Heart right ventricle (tissue), 16 donors: ENCODE data around the gene KRT37. TPM values are rescaled to one million over a fixed set of nuclear protein-coding genes. Genes with fewer than 3 reads are reported as not detected.
A peak's percentile ranks its signal among the peaks of the same experiment; 100 is the strongest.

Experiments
- ATAC-seq, 8 donors: fragments of 200-7000 bp; cut with Tn5 transposase; one replicate each; pipeline ENCODE4 v1.9.1; 2020; ENCODE audit warnings: mild to moderate bottlenecking in 8 of 8, moderate library complexity in 8 of 8, moderate number of reproducible peaks in 1 of 8
- DNase-seq, 2 donors: peaks; one replicate each; pipeline ENCODE4 v3.0.0-alpha.2; 2020
- H3K27ac ChIP-seq, 10 donors: fragments of 200-600 bp; sonication (generic) in 2 of 10; one replicate each; pipeline versions ENCODE4 v1.5.0 to v1.8.0; 2020 to 2022; ENCODE audit warnings: mild to moderate bottlenecking in 3 of 10
- H3K27me3 ChIP-seq, 7 donors: fragments of 200-600 bp; one replicate each; pipeline ENCODE4 v1.8.0; 2021 to 2022; ENCODE audit warnings: mild to moderate bottlenecking in 2 of 7
- H3K36me3 ChIP-seq, 9 donors: fragments of 200-600 bp; sonication (generic) in 1 of 9; one replicate each; pipeline versions ENCODE4 v1.5.0 to v1.8.0; 2020 to 2022; ENCODE audit warnings: mild to moderate bottlenecking in 2 of 9
- H3K4me1 ChIP-seq, 9 donors: fragments of 200-600 bp; sonication (generic) in 1 of 9; one replicate each; pipeline versions ENCODE4 v1.5.0 to v1.8.0; 2020 to 2022; ENCODE audit warnings: mild to moderate bottlenecking in 4 of 9
- H3K4me3 ChIP-seq, 10 donors: fragments of 200-600 bp; sonication (generic) in 2 of 10; one replicate each; pipeline versions ENCODE4 v1.5.0 to v1.8.0; 2020 to 2022; ENCODE audit warnings: mild to moderate bottlenecking in 7 of 10, moderate library complexity in 2 of 10
- H3K9me3 ChIP-seq, 11 donors: fragments of 200-600 bp in 10 of 11; sonication (generic) in 2 of 11; one replicate each; pipeline versions ENCODE4 v1.5.0 to v1.8.0; 2013 to 2022; ENCODE audit warnings: mild to moderate bottlenecking in 2 of 11, control low read depth in 1 of 11, moderate library complexity in 1 of 11
- CTCF ChIP-seq, 9 donors: fragments of 200-600 bp; sonication (generic) in 2 of 9; IDR thresholded peaks; one replicate each; pipeline versions ENCODE4 v1.5.0 to v1.8.0; 2021 to 2022; ENCODE audit warnings: antibody characterized with exemption in 9 of 9, mild to moderate bottlenecking in 5 of 9, moderate library complexity in 1 of 9
- WGBS, 2 donors: extraction: QIAGEN DNeasy Blood & Tissue Kit; methylation state at CpG; one replicate each; pipeline ENCODE4 v1.1.7; 2013; ENCODE audit warnings: inconsistent platforms in 1 of 2; 5-methylcytosine and 5-hydroxymethylcytosine counted together
- intact Hi-C, 10 donors: fragments of 100-400 bp; cut with DNase I; formaldehyde crosslinking; loops; one replicate each; pipeline versions ENCODE4 v1.11.1 to v1.14.2; 2022
- polyA plus RNA-seq, 2 donors: library from polyadenylated mRNA; stranded (reverse); fragments of 200-250 nt; gene quantifications; one replicate each; pipeline ENCODE4 v1.2.3, GENCODE V29; 2013
- total RNA-seq, 10 donors: library from RNA; stranded (reverse); fragmentation: NEBNext Ultra II Directional in 3 of 10; extraction: Animal tissue kit (Norgen Biotek cat#: 25700) in 3 of 10; gene quantifications; one replicate each; pipeline versions ENCODE4 v1.2.1 to v1.2.4, GENCODE V29; 2021 to 2023
- donor health status: Arrhythmogenic right ventricular cardiomyopathy.
- donor health status: ischemic (EF 13 %, LVEDD 7.1; RV severe dilation, severe dysfunction).
- donor health status: healthy with polysubstance abuse.
- donor health status: DM: no; HTN: yes; CAD: no.
- donor health status: DM: no; HTN: no; CAD: no.
- donor health status: ischemic (EF 25% LVEDD 6.9; RV normal size, moderate dysfunction).
- donor health status: ischemic (EF 25% LVEDD 5.7; RV mildly dilated, moderate dysfunction).
- donor health status: healthy.
- donor health status: DM: yes; HTN: yes; CAD: no.
- donor health status: Ischemic cardiomyopathy.
- donor health status: ischemic (EF 35%, LVEDD 5.7; RV mildly dilated, moderate dysfunction).
- donor health status: nonischemic (EF 11% LVEDD 7.7; RV severe dilation, severe dysfunction).
- donor health status: DM: yes; HTN: yes; CAD: no.
- donor health status: PGD.
- donor health status: ischemic (EF 29% LVEDD 5.4; RV normal size, mild dysfunction).
- donor health status: nonischemic (EF 23%, LVEDD 6.1; RV moderate dilation, normal function).

Gene KRT37
- total and polyA plus RNA-seq, 12 donors = not detected

GRCh38 chr17:41464682-41465081, 40.3 kb upstream of the KRT37 start:
- peak; percentile 88 to 99 (median 96) for ATAC-seq
- intact Hi-C loops = loop anchor here in 1 of 10 donors (1.0 kb wide), 1 partner anchor 162 kb away; the partner anchor contains the start of gene KRTAP29-1
- peaks cover 0 to 17% (median 0%) of the 10 kb centered on the region in 7 donors for H3K27me3 ChIP-seq
- H3K9me3 ChIP-seq = peaks cover 0 to 21% (median 8%) of the 10 kb centered on the region in 11 donors
- TF ChIP-seq CTCF (IDR thresholded peaks at IDR 0.05) = no peak
- H3K4me3 ChIP-seq = no peak overlapping the region
- peaks cover 0 to 12% (median 4%) of the 10 kb centered on the region in 9 donors for H3K4me1 ChIP-seq
- DNase-seq = peak; percentile 37 to 83
- no peaks in the 10 kb centered on the region for H3K36me3 ChIP-seq
- H3K27ac ChIP-seq = no peak overlapping the region
- 25 to 28% methylated on average over 6 of the region's 6 CpGs for WGBS, 2 donors

- Histone ChIP-seq H3K9me3 (peaks cover 0 to 16% (median 8%) of the 10 kb centered on the region in 11 donors), H3K4me1 (peaks cover 0 to 12% (median 4%) of the 10 kb centered on the region in 9 donors), H3K4me3 (no peak overlapping the region), H3K27me3 (peaks cover 0 to 17% (median 0%) of the 10 kb centered on the region in 7 donors), H3K27ac (no peak overlapping the region), H3K36me3 (no peaks in the 10 kb centered on the region)
- whole genome bisulfite sequencing, 2 donors = 84 to 87% methylated on average over 11 of the region's 11 CpGs
- DNase-seq (no peak), ATAC-seq (no peak)
- intact Hi-C loops = loop anchor here in 1 of 10 donors (1.0 kb wide), 1 partner anchor 162 kb away; the partner anchor contains the start of gene KRTAP29-1
- TF ChIP-seq CTCF (IDR thresholded peaks at IDR 0.05) = no peak
Observed at GRCh38 chr17:41464173-41464572, 39.8 kb upstream of the KRT37 start.

GRCh38 chr17:41463746-41464145, 39.4 kb upstream of the KRT37 start:
- H3K27ac ChIP-seq = no peak overlapping the region
- intact Hi-C loops = loop anchor here in 1 of 10 donors (1.0 kb wide), 1 partner anchor 161 kb away; the partner anchor contains the start of gene KRTAP29-1
- H3K4me1 ChIP-seq = peaks cover 0 to 12% (median 4%) of the 10 kb centered on the region in 9 donors
- H3K27me3 ChIP-seq = peaks cover 0 to 15% (median 0%) of the 10 kb centered on the region in 7 donors
- H3K4me3 ChIP-seq = no peak overlapping the region
- no peak for TF ChIP-seq CTCF (IDR thresholded peaks at IDR 0.05)
- no peak for DNase-seq
- no peak for ATAC-seq
- H3K36me3 ChIP-seq = no peaks in the 10 kb centered on the region
- H3K9me3 ChIP-seq = peaks cover 0 to 14% (median 8%) of the 10 kb centered on the region in 11 donors
- 85 to 89% methylated on average over 8 of the region's 8 CpGs for WGBS, 2 donors

GRCh38 chr17:41462705-41463104, 38.3 kb upstream of the KRT37 start:
- Histone ChIP-seq H3K4me3 (no peak overlapping the region), H3K36me3 (no peaks in the 10 kb centered on the region), H3K27me3 (peaks cover 0 to 13% (median 0%) of the 10 kb centered on the region in 7 donors), H3K27ac (no peak overlapping the region), H3K9me3 (peaks cover 0 to 3% (median 0%) of the 10 kb centered on the region in 11 donors), H3K4me1 (peaks cover 0 to 12% (median 4%) of the 10 kb centered on the region in 9 donors)
- no peak for ATAC-seq
- intact Hi-C loops = no loop called here
- DNase-seq = no peak
- WGBS, 2 donors = 79 to 85% methylated on average over 15 of the region's 15 CpGs
- no peak for TF ChIP-seq CTCF (IDR thresholded peaks at IDR 0.05)
